HG02610 (cell line): ENCODE measurements around the gene PCDHGA10.
"Not testable (repeated sequence)": the region's sequence is repeated elsewhere in the genome, so short reads cannot be mapped to it uniquely, and the experiment has no call there.

Experiments used
- ATAC-seq: cut with Tn5 transposase; IDR thresholded peaks from one replicate; pipeline ENCODE4 v1.9.1; 2021; ENCODE audit warnings: mild to moderate bottlenecking, moderate library complexity; ENCODE audit not compliant: unreplicated experiment

PCDHGA10 gene

GRCh38 chr5:141412854-141413539 lies at the start of gene PCDHGA10:
Gene PCDHGA10, plus strand, starts transcription at chr5:141412987. Its CDS starts 189 bp downstream, at chr5:141413176.
- peak; percentile 51 for ATAC-seq

GRCh38 chr5:141363952-141364660 lies 48.7 kb upstream of the PCDHGA10 start, which contains the start of gene PCDHGA5:
Gene PCDHGA5, plus strand, starts transcription at chr5:141364162. Its CDS starts 169 bp downstream, at chr5:141364331.
- no peak for ATAC-seq

- ATAC-seq: no peak
Measured at GRCh38 chr5:141366016-141366896, 46.5 kb upstream of the PCDHGA10 start.

GRCh38 chr5:141369994-141370848 lies 42.6 kb upstream of the PCDHGA10 start, which contains the start of gene PCDHGB3:
Gene PCDHGB3, plus strand, starts transcription at chr5:141370242. Its CDS starts 153 bp downstream, at chr5:141370395.
- ATAC-seq: peak; percentile 65

- no peak for ATAC-seq
Measured at GRCh38 chr5:141371572-141372475, 41.0 kb upstream of the PCDHGA10 start.

GRCh38 chr5:141373673-141374317 lies 39.0 kb upstream of the PCDHGA10 start, which contains the start of gene PCDHGA6:
Gene PCDHGA6, plus strand, starts transcription at chr5:141373891. Its CDS starts 193 bp downstream, at chr5:141374084.
- ATAC-seq: no peak

GRCh38 chr5:141374627-141375026 lies 38.2 kb upstream of the PCDHGA10 start:
- no peak for ATAC-seq

GRCh38 chr5:141375444-141376155 lies 37.2 kb upstream of the PCDHGA10 start:
- ATAC-seq: not testable (repeated sequence)

- ATAC-seq: no peak
Measured at GRCh38 chr5:141382469-141383294, 30.1 kb upstream of the PCDHGA10 start, which contains the start of gene PCDHGA7. Gene PCDHGA7, plus strand, starts transcription at chr5:141382742. Its CDS starts 158 bp downstream, at chr5:141382900.

GRCh38 chr5:141383345-141383744 lies 29.4 kb upstream of the PCDHGA10 start:
- ATAC-seq: no peak

- ATAC-seq: no peak
Measured at GRCh38 chr5:141384471-141385267, 28.1 kb upstream of the PCDHGA10 start.

- not testable (repeated sequence) for ATAC-seq
Measured at GRCh38 chr5:141387557-141388311, 25.1 kb upstream of the PCDHGA10 start, which contains the start of gene PCDHGB4. Gene PCDHGB4, plus strand, starts transcription at chr5:141387698. Its CDS starts 187 bp downstream, at chr5:141387885.

GRCh38 chr5:141388661-141389060 lies 24.1 kb upstream of the PCDHGA10 start:
- ATAC-seq: no peak

- no peak for ATAC-seq
Measured at GRCh38 chr5:141389153-141390042, 23.4 kb upstream of the PCDHGA10 start.
